ENCODE measurements around the gene OSMR.

DNA sequence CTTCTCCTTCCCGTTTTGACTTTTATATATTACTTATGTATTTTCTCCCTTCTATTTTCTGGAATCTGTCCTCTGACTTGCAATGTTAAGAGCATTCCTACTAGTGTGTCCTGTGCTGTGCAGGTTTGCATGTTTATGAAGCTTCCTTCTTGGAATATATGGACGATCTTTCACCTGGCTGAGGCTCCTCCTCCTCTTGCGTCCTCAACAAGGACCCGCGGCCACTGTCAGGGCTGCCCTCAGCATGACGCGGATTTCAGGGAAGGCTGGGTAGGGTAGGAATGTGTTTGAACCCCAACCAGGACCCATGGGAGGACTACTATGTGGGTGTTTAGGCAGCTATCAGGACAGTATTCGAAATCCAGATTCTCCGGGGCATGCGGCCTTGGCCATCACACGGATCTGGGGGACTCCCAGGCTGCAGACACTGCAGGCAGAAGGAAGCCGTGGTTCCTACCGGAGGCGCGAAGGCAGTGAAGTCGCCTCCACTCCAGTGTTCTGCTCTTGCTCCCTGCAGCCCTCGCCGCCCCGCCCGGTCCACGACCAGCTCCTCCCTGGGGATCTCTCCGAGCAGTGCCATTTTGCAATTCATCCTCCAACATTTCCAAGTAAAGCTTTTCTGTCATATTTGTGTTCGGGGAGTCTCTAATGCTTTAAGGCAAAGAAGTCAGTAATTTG lies 37.0 kb upstream of the OSMR start:
- TF ChIP-seq, protein P1, sequence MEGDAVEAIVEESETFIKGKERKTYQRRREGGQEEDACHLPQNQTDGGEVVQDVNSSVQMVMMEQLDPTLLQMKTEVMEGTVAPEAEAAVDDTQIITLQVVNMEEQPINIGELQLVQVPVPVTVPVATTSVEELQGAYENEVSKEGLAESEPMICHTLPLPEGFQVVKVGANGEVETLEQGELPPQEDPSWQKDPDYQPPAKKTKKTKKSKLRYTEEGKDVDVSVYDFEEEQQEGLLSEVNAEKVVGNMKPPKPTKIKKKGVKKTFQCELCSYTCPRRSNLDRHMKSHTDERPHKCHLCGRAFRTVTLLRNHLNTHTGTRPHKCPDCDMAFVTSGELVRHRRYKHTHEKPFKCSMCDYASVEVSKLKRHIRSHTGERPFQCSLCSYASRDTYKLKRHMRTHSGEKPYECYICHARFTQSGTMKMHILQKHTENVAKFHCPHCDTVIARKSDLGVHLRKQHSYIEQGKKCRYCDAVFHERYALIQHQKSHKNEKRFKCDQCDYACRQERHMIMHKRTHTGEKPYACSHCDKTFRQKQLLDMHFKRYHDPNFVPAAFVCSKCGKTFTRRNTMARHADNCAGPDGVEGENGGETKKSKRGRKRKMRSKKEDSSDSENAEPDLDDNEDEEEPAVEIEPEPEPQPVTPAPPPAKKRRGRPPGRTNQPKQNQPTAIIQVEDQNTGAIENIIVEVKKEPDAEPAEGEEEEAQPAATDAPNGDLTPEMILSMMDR (IDR thresholded peaks at IDR 0.05), result no peak
- TF ChIP-seq ZFX (IDR thresholded peaks at IDR 0.05; ENCODE audit: borderline replicate concordance), result no peak
